ENCODE results near the gene POLR1A.

The POLR1A gene

DNA sequence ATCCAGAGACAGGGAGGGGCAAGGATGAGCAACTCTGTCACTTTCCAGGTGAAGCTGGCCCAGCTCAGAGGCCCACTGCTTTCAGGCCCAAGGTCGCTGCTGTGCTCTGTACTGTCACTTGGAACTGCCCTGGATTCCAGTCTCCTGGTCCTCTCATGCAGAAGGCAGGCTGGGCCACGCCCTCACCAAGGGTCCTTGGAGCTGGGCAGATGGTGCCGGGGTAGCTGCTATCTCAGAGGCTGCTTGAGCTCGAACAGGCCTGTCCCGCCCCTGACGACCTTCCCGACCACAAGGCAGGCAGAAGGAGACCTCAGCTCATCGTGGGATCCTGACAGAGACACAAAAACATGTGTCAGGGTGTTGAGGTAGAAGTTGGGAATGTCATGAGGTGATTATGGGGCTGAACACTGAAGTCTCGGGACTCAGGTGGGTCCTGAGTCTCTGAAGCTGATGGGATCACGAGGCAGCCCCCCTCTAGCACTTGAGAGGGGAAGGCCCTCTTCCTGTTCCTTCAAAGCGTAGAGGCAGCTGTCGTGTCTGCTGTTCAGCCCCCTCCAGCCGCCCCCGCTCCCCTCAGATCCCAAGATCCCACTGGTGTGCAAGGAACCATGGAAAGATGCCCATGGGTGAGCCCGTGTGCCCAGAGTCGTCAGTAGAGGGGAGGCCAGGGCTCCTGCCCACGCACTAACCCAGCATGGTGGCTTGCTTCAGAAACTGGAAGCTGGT lies 78.3 kb downstream of the POLR1A start:
- TF ChIP-seq, protein P1, sequence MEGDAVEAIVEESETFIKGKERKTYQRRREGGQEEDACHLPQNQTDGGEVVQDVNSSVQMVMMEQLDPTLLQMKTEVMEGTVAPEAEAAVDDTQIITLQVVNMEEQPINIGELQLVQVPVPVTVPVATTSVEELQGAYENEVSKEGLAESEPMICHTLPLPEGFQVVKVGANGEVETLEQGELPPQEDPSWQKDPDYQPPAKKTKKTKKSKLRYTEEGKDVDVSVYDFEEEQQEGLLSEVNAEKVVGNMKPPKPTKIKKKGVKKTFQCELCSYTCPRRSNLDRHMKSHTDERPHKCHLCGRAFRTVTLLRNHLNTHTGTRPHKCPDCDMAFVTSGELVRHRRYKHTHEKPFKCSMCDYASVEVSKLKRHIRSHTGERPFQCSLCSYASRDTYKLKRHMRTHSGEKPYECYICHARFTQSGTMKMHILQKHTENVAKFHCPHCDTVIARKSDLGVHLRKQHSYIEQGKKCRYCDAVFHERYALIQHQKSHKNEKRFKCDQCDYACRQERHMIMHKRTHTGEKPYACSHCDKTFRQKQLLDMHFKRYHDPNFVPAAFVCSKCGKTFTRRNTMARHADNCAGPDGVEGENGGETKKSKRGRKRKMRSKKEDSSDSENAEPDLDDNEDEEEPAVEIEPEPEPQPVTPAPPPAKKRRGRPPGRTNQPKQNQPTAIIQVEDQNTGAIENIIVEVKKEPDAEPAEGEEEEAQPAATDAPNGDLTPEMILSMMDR (IDR thresholded peaks at IDR 0.05; ENCODE audit: low read depth, low read length), result no peak
- DNase-seq (ENCODE audit: extremely low read depth, low read depth), result no peak

DNA sequence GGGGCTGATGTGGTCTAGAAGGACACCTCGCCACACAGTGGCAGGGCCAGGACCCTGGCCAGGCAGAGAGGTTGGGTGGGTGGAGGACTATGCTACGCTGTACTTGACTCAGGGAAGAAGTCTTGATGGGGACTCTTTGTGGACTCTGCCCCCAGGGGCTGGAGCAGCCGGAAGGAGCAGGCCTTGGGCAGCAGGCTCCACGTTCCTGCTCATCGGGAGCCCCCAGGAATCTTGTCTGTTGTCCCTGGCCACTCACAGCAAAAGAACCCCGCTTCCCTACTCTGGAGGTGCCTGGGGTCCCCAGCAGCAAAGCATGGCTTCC lies 79.0 kb downstream of the POLR1A start:
- TF ChIP-seq, protein P1 (IDR thresholded peaks at IDR 0.05; ENCODE audit: low read depth, low read length), result no peak
- no peak for DNase-seq (ENCODE audit: extremely low read depth, low read depth)

DNA sequence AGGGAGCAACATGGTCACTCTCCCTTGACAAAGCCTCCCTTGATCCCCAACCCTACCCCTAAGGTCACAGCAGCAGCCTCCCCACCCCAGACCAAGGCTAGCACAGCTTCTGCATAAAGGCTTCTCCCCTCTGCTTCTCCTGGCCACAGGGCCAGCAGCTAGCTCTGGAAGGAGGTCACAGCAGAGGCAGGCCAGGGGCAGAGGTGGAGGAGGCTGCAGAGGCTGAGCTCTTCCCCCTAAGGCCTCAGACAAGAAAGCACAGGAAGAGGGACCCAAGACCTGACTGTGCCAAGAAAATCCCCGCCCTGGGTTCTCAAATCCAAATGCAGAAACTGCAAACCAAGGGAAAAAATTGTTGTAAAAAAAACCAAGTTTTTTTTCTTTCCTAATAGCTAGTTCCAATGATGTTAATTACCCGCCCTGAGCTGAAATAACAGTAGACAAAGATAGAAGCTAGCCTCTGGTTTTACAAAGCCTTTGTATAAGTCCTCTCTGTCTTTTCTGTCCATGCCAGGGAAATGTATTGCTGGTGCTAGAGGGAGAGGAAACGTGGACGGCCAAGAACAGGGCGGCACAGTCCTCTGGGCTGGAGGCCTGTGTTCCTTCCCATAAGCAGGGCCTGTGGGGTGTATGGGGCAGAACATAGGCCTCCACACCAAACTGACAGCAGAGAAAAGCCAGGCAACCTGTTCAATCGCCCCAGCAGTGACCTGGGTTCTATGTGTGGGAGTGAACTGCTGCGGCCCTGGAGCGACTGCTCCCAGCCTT lies 79.5 kb downstream of the POLR1A start:
- DNase-seq (ENCODE audit: extremely low read depth, low read depth), result no peak
- TF ChIP-seq, protein P1 (IDR thresholded peaks at IDR 0.05; ENCODE audit: low read depth, low read length), result no peak

DNA sequence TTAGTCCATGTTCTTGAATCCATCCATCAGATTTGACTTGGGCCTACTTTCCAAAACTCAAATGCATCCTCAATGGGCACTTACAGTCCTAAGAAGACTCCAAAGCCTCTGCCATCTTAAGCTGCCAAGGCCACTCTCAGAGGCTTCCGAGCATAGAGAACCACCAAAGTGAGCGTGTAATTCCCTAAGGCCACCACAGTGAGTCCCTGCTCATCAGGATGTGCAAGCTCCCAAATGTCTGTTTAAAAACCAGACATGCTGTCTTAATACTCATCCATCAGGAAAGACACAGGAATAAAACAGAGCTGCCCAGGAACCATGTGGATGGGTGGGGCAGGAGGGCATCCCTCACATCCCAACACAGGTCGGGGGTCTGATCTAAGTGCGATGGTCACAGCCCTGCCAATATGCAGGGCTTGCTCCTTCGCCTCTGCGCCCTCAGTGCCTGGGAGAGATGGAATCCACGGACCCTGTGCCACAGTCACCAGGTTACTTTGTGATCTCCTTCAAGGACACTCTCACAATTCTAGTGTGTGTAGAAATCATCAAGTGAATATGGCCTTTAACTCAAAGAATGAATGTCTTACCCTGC lies 80.4 kb downstream of the POLR1A start:
- no peak for DNase-seq (ENCODE audit: extremely low read depth, low read depth)
- TF ChIP-seq, protein P1 (IDR thresholded peaks at IDR 0.05; ENCODE audit: low read depth, low read length), result no peak

DNA sequence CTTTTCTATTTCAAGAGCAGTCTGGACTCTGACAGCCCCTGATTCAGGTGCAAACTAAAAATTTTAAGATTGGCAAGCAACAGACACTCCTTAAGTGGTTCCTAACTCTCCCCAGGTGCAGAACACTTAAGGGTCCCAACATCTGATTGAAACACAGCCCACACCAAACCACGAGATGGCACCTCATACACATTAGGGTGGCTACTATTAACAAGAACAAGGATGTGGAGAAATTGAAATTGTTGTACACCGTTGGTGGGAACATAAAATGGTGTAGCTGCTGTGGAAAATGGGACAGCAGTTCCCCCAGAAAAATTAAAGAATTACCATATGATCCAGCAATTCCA lies 82.3 kb downstream of the POLR1A start:
- TF ChIP-seq, protein P1 (IDR thresholded peaks at IDR 0.05; ENCODE audit: low read depth, low read length), result no peak
- no peak for DNase-seq (ENCODE audit: extremely low read depth, low read depth)

DNA sequence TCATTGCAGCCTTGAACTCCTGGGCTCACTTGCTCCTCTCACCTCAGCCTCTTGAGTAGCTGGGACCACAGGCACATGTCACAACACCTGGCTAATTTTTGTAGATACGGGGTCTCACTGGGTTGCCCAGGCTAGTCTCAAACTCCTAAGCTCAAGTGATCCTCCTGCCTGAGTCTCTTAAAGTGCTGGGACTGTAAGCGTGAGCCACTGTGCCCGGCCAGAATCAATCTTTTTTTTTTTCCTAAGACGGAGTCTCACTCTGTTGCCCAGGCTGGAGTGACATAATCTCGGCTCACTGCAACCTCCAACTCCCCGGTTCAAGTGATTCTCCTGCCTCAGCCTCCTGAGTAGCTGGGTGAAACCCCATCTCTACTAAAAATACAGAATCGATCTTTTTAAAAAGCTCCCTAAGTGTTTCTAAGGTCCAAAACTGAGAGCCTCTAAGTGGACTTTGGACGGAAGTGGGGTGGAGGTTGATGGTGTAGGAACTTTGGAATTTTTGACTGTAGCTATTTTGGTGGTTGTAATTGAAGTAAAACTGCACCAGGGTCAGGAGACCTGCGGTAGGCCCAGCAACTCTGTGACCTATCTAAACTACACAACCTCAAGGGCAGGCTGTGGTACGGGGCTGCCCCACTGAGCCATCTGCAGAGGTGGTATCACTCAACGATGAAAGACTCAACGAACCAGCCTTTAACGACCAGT lies 82.9 kb downstream of the POLR1A start:
- TF ChIP-seq, protein P1 (IDR thresholded peaks at IDR 0.05; ENCODE audit: low read depth, low read length), result no peak
- DNase-seq (ENCODE audit: extremely low read depth, low read depth), result no peak

Measured in AG09319 (cell line).